Nasal cavity respiratory epithelium epithelial cell of viscerocranial mucosa (primary cell): ENCODE data around the gene SLCO1C1. TPM values are rescaled to one million over a fixed set of nuclear protein-coding genes. Genes with fewer than 3 reads are reported as not detected.

Experiments used
- total RNA-seq: library from RNA; depleted of rRNA; stranded (reverse); fragments of >200 nt; gene quantifications from 2 replicates; pipeline ENCODE4 v1.2.3, GENCODE V29; 2014

SLCO1C1 gene
- total RNA-seq, result not detected in 2 replicates

GRCh38 chr12:20695232-20695631 is at the start of gene SLCO1C1:
Gene SLCO1C1, plus strand, starts transcription at chr12:20695332. Its CDS starts 4,245 bp downstream, at chr12:20699577.

Other genes starting within 250 kb of the SLCO1C1 start
- 0.07 and 1.0 TPM in 2 replicates for gene SLCO1B3, start 115.4 kb downstream of the SLCO1C1 start, total RNA-seq